Measurements from ENCODE around the gene ZC2HC1C. TPM values are rescaled to one million over a fixed set of nuclear protein-coding genes. Genes with fewer than 3 reads are reported as not detected.

The ZC2HC1C gene
- 0.64 and 2.2 TPM in 2 replicates for total RNA-seq

- no peak for TF ChIP-seq CTCF (IDR thresholded peaks at IDR 0.05; ENCODE audit: insufficient read depth, low read depth, low read length)
- H3K4me3 ChIP-seq (ENCODE audit: low read depth, low read length), result peak within 1 kb of the TSS; percentile 64
- DNase-seq (ENCODE audit: low read depth), result peak; percentile 84
Observed at GRCh38 chr14:75069121-75069810, at the start of gene ZC2HC1C. TSS of gene ZC2HC1C (plus strand) at chr14:75069641. CDS start at chr14:75070574, 933 bp downstream.

GRCh38 chr14:75022655-75023054 lies 46.8 kb upstream of the ZC2HC1C start:
- peak; percentile 44 for TF ChIP-seq CTCF (IDR thresholded peaks at IDR 0.05; ENCODE audit: insufficient read depth, low read depth, low read length)
- H3K4me3 ChIP-seq (ENCODE audit: low read depth, low read length), result no peak overlapping the region
- no peak for DNase-seq (ENCODE audit: low read depth)

- DNase-seq (ENCODE audit: low read depth), result no peak
- TF ChIP-seq CTCF (IDR thresholded peaks at IDR 0.05; ENCODE audit: insufficient read depth, low read depth, low read length), result no peak
- H3K4me3 ChIP-seq (ENCODE audit: low read depth, low read length), result no peak overlapping the region
Observed at GRCh38 chr14:75023108-75023507, 46.3 kb upstream of the ZC2HC1C start.

- TF ChIP-seq CTCF (IDR thresholded peaks at IDR 0.05; ENCODE audit: insufficient read depth, low read depth, low read length), result no peak
- H3K4me3 ChIP-seq (ENCODE audit: low read depth, low read length), result no peak overlapping the region
- DNase-seq (ENCODE audit: low read depth), result peak; percentile 41
Observed at GRCh38 chr14:75025082-75025481, 44.4 kb upstream of the ZC2HC1C start.

- DNase-seq (ENCODE audit: low read depth), result no peak
- no peak for TF ChIP-seq CTCF (IDR thresholded peaks at IDR 0.05; ENCODE audit: insufficient read depth, low read depth, low read length)
- H3K4me3 ChIP-seq (ENCODE audit: low read depth, low read length), result no peak overlapping the region
Observed at GRCh38 chr14:75025876-75026275, 43.6 kb upstream of the ZC2HC1C start.

- H3K4me3 ChIP-seq (ENCODE audit: low read depth, low read length), result no peak overlapping the region
- no peak for TF ChIP-seq CTCF (IDR thresholded peaks at IDR 0.05; ENCODE audit: insufficient read depth, low read depth, low read length)
- DNase-seq (ENCODE audit: low read depth), result no peak
Observed at GRCh38 chr14:75030147-75030546, 39.3 kb upstream of the ZC2HC1C start.

- no peak for DNase-seq (ENCODE audit: low read depth)
- H3K4me3 ChIP-seq (ENCODE audit: low read depth, low read length), result no peak overlapping the region
- TF ChIP-seq CTCF (IDR thresholded peaks at IDR 0.05; ENCODE audit: insufficient read depth, low read depth, low read length), result no peak
Observed at GRCh38 chr14:75032939-75033338, 36.5 kb upstream of the ZC2HC1C start.

Measured in fibroblast of villous mesenchyme (primary cell).